GM12891 (cell line): Measurements from ENCODE around the gene TNFRSF4.
"Not testable (repeated sequence)": the region's sequence is repeated elsewhere in the genome, so short reads cannot be mapped to it uniquely, and the experiment has no call there.

ENCODE experiments used
- DNase-seq: peaks from one replicate; pipeline ENCODE4 v3.0.0; 2011; ENCODE audit warnings: low spot score; ENCODE audit not compliant: insufficient read length
- FAIRE-seq: peaks from 2 replicates; lab custom pipeline; 2011; peaks lifted over from hg19 to GRCh38; lab: Jason Lieb, UNC
- PAX5 ChIP-seq: IDR thresholded peaks from 2 replicates; pipeline ENCODE4 v1.6.1; 2011; ENCODE audit warnings: low read length, moderate library complexity, mild to moderate bottlenecking; ENCODE audit not compliant: insufficient read depth, severe bottlenecking
- POLR2A ChIP-seq: IDR thresholded peaks from 2 replicates; pipeline ENCODE4 v1.6.1; 2011; ENCODE audit warnings: low read depth, low read length, control low read depth
- POLR2AphosphoS5 ChIP-seq: IDR thresholded peaks from 2 replicates; pipeline ENCODE4 v1.6.1; 2011; ENCODE audit warnings: low read depth, low read length, control low read depth
- POU2F2 ChIP-seq: IDR thresholded peaks from 2 replicates; pipeline ENCODE4 v1.6.1; 2011; ENCODE audit warnings: low read depth, mild to moderate bottlenecking, control low read depth, low read length, moderate library complexity
- SPI1 ChIP-seq: IDR thresholded peaks from 2 replicates; pipeline ENCODE4 v1.6.1; 2011; ENCODE audit warnings: low read depth, low read length, control low read depth
- TAF1 ChIP-seq: IDR thresholded peaks from 2 replicates; pipeline ENCODE4 v1.6.1; 2011; ENCODE audit warnings: low read depth, low read length, control low read depth

The TNFRSF4 gene

DNA sequence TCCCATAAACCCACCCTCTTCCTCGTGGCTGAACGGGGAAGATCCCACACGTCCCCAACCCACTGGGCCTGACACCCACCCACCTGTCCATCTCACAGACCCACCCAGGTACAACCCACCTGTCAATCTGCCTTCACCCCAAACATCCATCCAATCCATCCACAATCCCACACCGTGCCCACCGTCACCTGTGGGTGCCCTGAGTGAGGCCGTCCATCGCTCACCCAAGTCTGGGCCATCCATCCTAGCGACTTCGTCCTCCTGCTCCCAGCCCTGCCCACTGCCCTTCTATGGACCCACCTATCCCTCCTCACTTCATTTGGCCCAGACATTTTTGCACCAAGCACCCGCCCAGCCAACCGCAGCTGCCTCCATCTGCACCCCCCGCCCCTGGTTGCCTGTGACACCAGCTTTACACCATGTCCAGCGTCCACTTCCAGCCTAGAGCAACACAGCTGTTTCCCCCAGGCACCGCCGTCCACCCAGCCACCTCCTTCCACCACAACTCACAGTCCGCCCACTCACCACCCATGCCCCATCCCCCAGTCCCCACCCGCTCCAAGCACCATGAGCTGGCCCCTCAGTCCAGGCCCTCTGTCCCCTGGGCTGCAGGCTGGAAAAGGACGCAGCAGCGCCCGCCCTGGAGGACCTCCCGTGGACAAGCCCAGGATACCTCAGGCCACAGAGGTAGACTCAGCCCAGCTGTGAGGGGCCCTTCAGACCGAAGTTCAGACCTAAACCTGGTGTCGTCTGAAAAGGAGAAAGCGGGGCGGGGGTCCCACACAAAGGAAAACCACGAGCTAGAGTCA lies 32.6 kb downstream of the TNFRSF4 start:
- FAIRE-seq, result no peak
- DNase-seq, result no peak
- TF ChIP-seq PAX5, result no peak
- no peak for TF ChIP-seq POLR2A
- TF ChIP-seq TAF1, result no peak
- no peak for TF ChIP-seq POU2F2
- no peak for TF ChIP-seq POLR2AphosphoS5
- TF ChIP-seq SPI1, result no peak

GRCh38 chr1:1179983-1180861 lies 33.7 kb downstream of the TNFRSF4 start:
- no peak for TF ChIP-seq SPI1
- TF ChIP-seq POU2F2, result no peak
- no peak for TF ChIP-seq PAX5
- TF ChIP-seq POLR2A, result no peak
- no peak for TF ChIP-seq TAF1
- TF ChIP-seq POLR2AphosphoS5, result no peak
- FAIRE-seq (no peak), DNase-seq (no peak)

DNA sequence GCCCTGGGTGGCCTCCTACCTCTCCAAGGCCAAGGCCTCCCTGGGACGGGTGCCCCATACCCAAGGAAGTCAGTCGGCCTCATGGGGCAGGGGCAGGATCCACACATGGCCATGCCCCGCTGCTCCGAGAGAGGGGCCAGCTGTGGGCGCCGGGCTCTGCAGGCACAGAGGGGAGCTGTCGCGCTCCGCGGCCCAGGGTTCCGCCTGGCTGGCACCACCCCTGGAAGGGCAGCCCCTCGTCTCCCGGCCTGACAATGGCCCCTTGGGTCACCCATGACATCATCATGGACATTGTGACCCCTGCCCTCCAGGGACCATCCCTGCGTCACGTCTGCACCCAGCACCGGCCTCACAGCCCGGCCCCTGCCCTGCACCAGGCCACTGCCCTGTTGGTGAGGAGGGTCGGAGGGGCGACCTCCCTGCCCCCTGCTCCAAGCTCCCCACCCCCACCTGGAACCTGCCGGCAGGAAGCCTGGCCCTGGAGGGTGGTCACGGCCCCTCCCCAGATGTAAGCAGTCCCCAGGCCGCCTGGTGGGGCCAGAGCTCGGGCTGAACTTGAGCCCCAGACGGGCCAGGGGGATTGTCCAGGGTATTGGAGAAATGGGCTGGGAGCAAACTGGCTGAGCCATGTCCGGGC lies 34.5 kb downstream of the TNFRSF4 start:
- DNase-seq, result no peak
- TF ChIP-seq TAF1 (no peak), POLR2AphosphoS5 (no peak), PAX5 (no peak), POU2F2 (no peak), POLR2A (no peak), SPI1 (no peak)

GRCh38 chr1:1178794-1179331 lies 35.1 kb downstream of the TNFRSF4 start:
- DNase-seq (no peak), FAIRE-seq (no peak)
- TF ChIP-seq POLR2AphosphoS5 (no peak), PAX5 (no peak)

More for the DNA sequence above, 34.5 kb downstream of the TNFRSF4 start:
- FAIRE-seq, result no peak

DNA sequence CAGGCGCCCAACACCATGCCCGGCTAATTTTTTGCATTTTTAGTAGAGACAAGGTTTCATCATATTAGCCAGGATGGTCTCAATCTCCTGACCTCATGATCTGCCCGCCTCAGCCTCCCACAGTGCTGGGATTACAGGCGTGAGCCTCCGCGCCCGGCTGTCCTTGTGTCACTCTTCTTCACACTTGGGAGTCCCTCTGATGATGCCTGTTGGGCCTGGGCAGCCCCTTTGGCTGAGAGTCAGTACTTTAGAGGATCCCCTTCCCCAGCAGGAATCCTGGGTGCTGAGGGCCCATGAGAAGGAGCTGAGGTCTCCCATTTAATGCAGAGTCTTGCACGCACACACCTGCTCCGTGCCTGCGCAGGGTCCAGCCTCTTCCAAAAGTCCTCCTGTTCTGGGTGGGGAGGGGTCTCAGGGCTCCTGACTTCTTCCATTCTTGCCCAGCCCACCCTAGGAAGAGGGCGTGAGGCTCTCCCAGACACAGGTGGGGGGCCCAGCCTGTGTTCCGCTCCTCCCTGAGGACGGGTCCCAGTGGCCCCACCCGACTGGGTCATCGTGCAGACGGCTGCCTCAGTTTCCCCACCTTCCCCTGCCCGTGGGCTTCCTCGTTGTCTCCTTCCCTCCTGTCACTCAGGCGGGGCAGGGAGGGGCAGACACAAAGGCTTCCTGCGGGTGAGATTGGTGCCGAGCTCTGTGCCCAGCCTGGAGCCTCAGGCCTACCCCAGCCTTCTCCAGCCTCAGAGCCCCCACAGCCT lies 36.3 kb downstream of the TNFRSF4 start:
- no peak for DNase-seq
- TF ChIP-seq POLR2AphosphoS5 (no peak), POU2F2 (no peak), SPI1 (no peak), POLR2A (no peak), PAX5 (no peak), TAF1 (no peak)
- FAIRE-seq, result no peak

- FAIRE-seq, result no peak
- TF ChIP-seq SPI1 (no peak), POLR2A (no peak), POLR2AphosphoS5 (no peak), PAX5 (no peak), TAF1 (no peak), POU2F2 (no peak)
- DNase-seq, result no peak
Observed at GRCh38 chr1:1176931-1177330, 37.0 kb downstream of the TNFRSF4 start.

GRCh38 chr1:1176063-1176761 lies 37.7 kb downstream of the TNFRSF4 start:
- DNase-seq, FAIRE-seq: not testable (repeated sequence)

DNA sequence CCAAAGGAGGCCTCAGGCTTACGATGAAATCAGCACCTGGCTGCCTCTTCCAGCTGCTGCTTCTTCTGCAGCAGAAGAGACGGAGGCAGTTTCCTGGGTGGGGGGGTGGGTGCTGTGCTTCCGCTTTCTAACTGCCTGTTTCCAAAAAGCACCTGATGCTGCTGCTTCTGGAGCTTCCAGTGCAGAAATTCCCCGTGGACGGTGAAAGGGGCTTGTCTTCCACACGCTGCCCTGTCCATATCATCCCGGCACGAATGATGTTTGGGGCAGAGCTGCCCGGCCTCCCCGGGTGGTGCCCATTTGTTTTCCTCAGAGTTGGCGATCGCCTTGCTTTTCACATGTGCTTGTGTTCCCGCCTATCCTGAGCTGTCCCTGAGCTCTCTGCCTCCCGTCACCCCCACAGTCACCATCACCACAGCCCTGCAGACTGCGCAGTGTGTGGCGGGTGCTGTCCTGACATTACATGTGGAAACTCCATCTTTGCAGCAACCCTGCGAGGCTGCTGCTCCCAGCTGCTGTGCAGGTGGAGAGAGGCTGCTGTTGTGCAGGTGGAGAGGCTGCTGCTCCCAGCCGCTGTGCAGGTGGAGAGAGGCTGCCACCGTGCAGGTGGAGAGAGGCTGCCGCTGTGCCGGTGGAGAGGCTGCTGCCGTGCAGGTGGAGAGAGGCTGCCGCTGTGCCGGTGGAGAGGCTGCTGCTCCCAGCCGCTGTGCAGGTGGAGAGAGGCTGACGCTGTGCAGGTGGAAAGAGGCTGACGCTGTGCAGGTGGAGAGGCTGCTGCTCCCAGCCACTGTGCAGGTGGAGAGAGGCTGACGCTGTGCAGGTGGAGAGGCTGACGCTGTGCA lies 38.5 kb downstream of the TNFRSF4 start:
- FAIRE-seq (no peak), DNase-seq (no peak)
- TF ChIP-seq SPI1 (no peak), PAX5 (no peak)
